ENCODE measurements around the gene PLD1.
"Not testable (repeated sequence)": the region's sequence is repeated elsewhere in the genome, so short reads cannot be mapped to it uniquely, and the experiment has no call there.

Gene PLD1

GRCh38 chr3:171700157-171700556 is 110.1 kb downstream of the PLD1 start:
- DNase-seq = no peak
- TF ChIP-seq GATA1 (IDR thresholded peaks at IDR 0.05; ENCODE audit: low read depth, low read length) (no peak), POLR2A (IDR thresholded peaks at IDR 0.05; ENCODE audit: low read length) (no peak)

DNA sequence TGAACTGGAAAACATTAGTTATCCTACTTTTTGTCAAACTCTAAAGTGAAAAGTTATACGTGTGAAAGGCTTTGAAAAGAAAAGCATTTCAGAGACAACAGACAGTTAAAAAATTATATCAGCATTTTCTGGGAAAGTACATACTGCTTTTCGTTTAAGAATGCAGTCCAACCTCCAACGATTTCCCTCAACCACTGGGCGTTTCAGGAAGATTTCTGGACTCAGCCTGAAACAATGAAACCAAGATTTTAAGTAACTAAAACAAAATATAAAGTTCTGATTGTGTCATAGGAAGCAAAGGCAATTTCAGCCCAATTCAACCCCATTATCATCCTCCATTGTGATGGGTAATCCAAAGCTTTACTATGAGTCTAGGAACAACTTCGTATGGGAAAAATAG is 110.7 kb downstream of the PLD1 start:
- DNase-seq = no peak
- TF ChIP-seq GATA1 (IDR thresholded peaks at IDR 0.05; ENCODE audit: low read depth, low read length) (no peak), POLR2A (IDR thresholded peaks at IDR 0.05; ENCODE audit: low read length) (no peak)

- DNase-seq = no peak
- TF ChIP-seq POLR2A (IDR thresholded peaks at IDR 0.05; ENCODE audit: low read length) (no peak), GATA1 (IDR thresholded peaks at IDR 0.05; ENCODE audit: low read depth, low read length) (no peak)
Observed at GRCh38 chr3:171696805-171697204, 113.5 kb downstream of the PLD1 start.

DNA sequence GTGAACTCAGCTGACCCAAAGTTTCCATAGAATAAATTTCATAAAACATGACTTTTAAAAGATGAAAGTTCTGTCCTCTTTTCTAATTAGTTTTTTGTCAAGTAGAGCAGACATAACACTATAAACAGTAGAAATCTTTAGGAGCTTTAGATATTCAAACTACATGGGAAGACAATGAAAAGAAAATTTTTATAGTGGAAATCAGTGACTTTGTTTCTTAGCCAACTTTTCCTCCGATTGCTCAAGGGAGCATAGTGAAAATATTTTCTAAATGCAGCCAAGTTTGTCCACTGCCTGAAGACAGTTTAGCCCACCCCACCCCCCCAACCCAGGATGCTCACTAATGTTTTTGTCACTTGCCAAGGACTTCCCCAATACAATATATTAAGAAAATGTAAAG is 114.9 kb downstream of the PLD1 start:
- no peak for TF ChIP-seq GATA1 (IDR thresholded peaks at IDR 0.05; ENCODE audit: low read depth, low read length)
- DNase-seq = no peak

DNA sequence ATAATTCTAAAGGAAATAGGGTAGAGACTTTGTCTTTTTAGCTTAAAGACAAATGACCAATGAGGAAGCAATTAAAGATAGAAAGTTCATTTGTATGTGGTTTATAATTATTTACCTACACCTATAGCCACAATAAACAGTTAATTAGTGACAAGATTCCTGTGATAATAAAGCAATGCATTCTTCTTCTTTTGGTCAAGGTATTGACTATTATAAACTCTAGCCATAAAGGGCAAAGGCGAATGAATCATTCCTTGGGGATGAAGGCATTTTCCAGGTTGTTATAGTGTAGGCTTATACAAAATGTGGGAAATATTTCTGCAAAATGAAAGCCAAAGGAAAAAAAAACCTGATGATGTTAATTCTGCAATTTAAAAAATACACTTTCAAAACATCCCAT is 115.4 kb downstream of the PLD1 start:
- TF ChIP-seq POLR2A (IDR thresholded peaks at IDR 0.05; ENCODE audit: low read length) = no peak
- TF ChIP-seq GATA1 (IDR thresholded peaks at IDR 0.05; ENCODE audit: low read depth, low read length) = no peak
- no peak for DNase-seq

DNA sequence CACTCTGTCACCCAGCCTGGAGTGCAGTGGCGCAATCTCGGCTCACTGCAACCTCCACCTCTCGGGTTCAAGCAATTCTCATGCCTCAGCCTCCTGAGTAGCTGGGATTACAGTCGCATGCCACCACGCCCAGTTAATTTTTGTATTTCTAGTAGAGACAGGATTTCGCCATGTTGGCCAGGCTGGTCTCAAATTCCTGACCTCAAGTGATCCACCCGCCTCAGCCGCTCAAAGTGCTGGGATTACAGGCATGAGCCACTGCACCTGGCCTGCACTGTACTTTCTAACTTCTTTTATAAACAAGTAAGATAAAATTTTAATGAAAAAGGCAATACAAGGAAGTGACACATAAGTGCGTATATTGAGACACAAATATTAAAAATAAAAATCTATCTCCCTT is 117.7 kb downstream of the PLD1 start:
- not testable (repeated sequence) for DNase-seq

GRCh38 chr3:171691485-171691884 is 118.8 kb downstream of the PLD1 start:
- DNase-seq = no peak
- TF ChIP-seq POLR2A (IDR thresholded peaks at IDR 0.05; ENCODE audit: low read length) (no peak), GATA1 (IDR thresholded peaks at IDR 0.05; ENCODE audit: low read depth, low read length) (no peak)

GRCh38 chr3:171690281-171690680 is 120.0 kb downstream of the PLD1 start:
- TF ChIP-seq POLR2A (IDR thresholded peaks at IDR 0.05; ENCODE audit: low read length) = no peak
- TF ChIP-seq GATA1 (IDR thresholded peaks at IDR 0.05; ENCODE audit: low read depth, low read length) = no peak
- no peak for DNase-seq

- no peak for DNase-seq
- no peak for TF ChIP-seq POLR2A (IDR thresholded peaks at IDR 0.05; ENCODE audit: low read length)
- no peak for TF ChIP-seq GATA1 (IDR thresholded peaks at IDR 0.05; ENCODE audit: low read depth, low read length)
Observed at GRCh38 chr3:171688593-171688992, 121.7 kb downstream of the PLD1 start.

DNA sequence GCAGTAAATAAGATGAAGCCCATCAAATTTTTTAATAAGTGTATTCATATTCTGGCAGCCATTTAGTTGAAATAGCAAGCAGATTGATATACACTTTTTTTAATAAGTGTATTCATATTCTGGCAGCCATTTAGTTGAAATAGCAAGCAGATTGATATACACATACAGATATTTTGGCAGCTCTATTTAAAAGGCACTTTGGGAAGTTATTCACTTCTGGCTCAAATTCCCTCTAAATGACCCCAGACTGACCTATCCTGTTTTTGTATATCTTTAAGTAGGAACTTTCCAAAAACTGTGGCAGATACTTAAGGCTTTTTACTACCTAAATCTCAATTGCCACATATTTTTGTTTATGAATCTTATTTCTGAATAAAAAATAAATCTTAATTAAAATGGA is 122.3 kb downstream of the PLD1 start:
- DNase-seq = no peak
- TF ChIP-seq GATA1 (IDR thresholded peaks at IDR 0.05; ENCODE audit: low read depth, low read length) (no peak), POLR2A (IDR thresholded peaks at IDR 0.05; ENCODE audit: low read length) (no peak)

DNA sequence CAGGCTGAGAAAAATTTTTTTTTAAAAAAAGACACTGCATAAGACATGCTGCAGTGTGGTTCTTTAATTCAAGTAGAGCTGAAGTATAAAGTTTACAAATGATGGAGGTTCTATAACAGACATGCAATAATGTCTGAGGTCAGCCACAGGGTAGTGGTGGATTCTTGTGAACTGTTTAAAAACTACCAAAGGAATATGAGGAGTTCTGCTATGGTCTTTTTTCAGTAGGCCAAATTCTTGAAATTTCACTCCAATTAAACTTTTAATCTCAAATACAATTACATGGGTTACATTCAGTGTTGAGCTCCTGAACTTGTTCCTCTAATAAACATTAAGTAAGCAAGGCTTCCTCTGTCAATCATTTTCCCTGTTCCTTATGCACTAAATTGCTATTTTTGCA is 122.7 kb downstream of the PLD1 start:
- TF ChIP-seq GATA1 (IDR thresholded peaks at IDR 0.05; ENCODE audit: low read depth, low read length) = no peak
- no peak for TF ChIP-seq POLR2A (IDR thresholded peaks at IDR 0.05; ENCODE audit: low read length)
- DNase-seq = no peak

- DNase-seq = no peak
Observed at GRCh38 chr3:171687064-171687463, 123.2 kb downstream of the PLD1 start.

GRCh38 chr3:171685116-171685895 is 125.0 kb downstream of the PLD1 start:
- no peak for DNase-seq
- TF ChIP-seq POLR2A (IDR thresholded peaks at IDR 0.05; ENCODE audit: low read length) (no peak), GATA1 (IDR thresholded peaks at IDR 0.05; ENCODE audit: low read depth, low read length) (no peak)

More at GRCh38 chr3:171687064-171687463, 123.2 kb downstream of the PLD1 start:
- TF ChIP-seq GATA1 (IDR thresholded peaks at IDR 0.05; ENCODE audit: low read depth, low read length) (no peak), POLR2A (IDR thresholded peaks at IDR 0.05; ENCODE audit: low read length) (no peak)

GRCh38 chr3:171684221-171684620 is 126.1 kb downstream of the PLD1 start:
- DNase-seq = no peak
- no peak for TF ChIP-seq GATA1 (IDR thresholded peaks at IDR 0.05; ENCODE audit: low read depth, low read length)
- no peak for TF ChIP-seq POLR2A (IDR thresholded peaks at IDR 0.05; ENCODE audit: low read length)

- no peak for DNase-seq
- no peak for TF ChIP-seq GATA1 (IDR thresholded peaks at IDR 0.05; ENCODE audit: low read depth, low read length)
- no peak for TF ChIP-seq POLR2A (IDR thresholded peaks at IDR 0.05; ENCODE audit: low read length)
Observed at GRCh38 chr3:171682743-171683142, 127.5 kb downstream of the PLD1 start.
